Hematopoietic multipotent progenitor cell treated with erythropoietin and hydrocortisone succinate and interleukin-3 and kit ligand, for 4 days (in vitro differentiated cells): ENCODE results near the gene OR5K4.
"Not testable (repeated sequence)": the region's sequence is repeated elsewhere in the genome, so short reads cannot be mapped to it uniquely, and the experiment has no call there.

Experiments used
- DNase-seq: peaks from one replicate; pipeline ENCODE4 v3.0.0-alpha.2; 2015

Gene OR5K4

GRCh38 chr3:98371853-98372252 is 18.2 kb downstream of the OR5K4 start:
- DNase-seq, result no peak

- DNase-seq, result no peak
Observed at GRCh38 chr3:98372445-98372844, 18.8 kb downstream of the OR5K4 start.

GRCh38 chr3:98376631-98377030 is 23.0 kb downstream of the OR5K4 start:
- DNase-seq, result no peak

GRCh38 chr3:98388147-98388546 is 34.5 kb downstream of the OR5K4 start:
- DNase-seq, result no peak

- no peak for DNase-seq
Observed at GRCh38 chr3:98390366-98390765, 36.7 kb downstream of the OR5K4 start, which contains the start of gene OR5K3. Gene OR5K3 (plus strand): TSS chr3:98390666. CDS start chr3:98390666, 0 bp downstream.

- no peak for DNase-seq
Observed at GRCh38 chr3:98395101-98395500, 41.4 kb downstream of the OR5K4 start.

- DNase-seq, result not testable (repeated sequence)
Observed at GRCh38 chr3:98396482-98396881, 42.8 kb downstream of the OR5K4 start.

- no peak for DNase-seq
Observed at GRCh38 chr3:98398513-98398912, 44.9 kb downstream of the OR5K4 start.

- DNase-seq, result no peak
Observed at GRCh38 chr3:98402507-98402906, 48.9 kb downstream of the OR5K4 start.

GRCh38 chr3:98404010-98404409 is 50.4 kb downstream of the OR5K4 start:
- no peak for DNase-seq
